MV-4-11 (cell line): ENCODE measurements around the gene LHFPL4.

Source experiments
- DNase-seq: peaks from one replicate; lab custom pipeline; 2025; lab: John Stamatoyannopoulos, UW

LHFPL4 gene

GRCh38 chr3:9473496-9474065 lies 80.0 kb downstream of the LHFPL4 start:
- no peak for DNase-seq

- DNase-seq, result no peak
Measured at GRCh38 chr3:9469986-9470385, 83.6 kb downstream of the LHFPL4 start.

GRCh38 chr3:9468460-9468859 lies 85.2 kb downstream of the LHFPL4 start:
- DNase-seq, result no peak

- DNase-seq, result no peak
Measured at GRCh38 chr3:9467451-9467850, 86.2 kb downstream of the LHFPL4 start.

GRCh38 chr3:9455596-9456131 lies 98.0 kb downstream of the LHFPL4 start:
- no peak for DNase-seq

GRCh38 chr3:9452417-9452816 lies 101.2 kb downstream of the LHFPL4 start:
- DNase-seq, result peak; percentile 17

GRCh38 chr3:9450991-9451390 lies 102.6 kb downstream of the LHFPL4 start:
- DNase-seq, result no peak

GRCh38 chr3:9450126-9450525 lies 103.5 kb downstream of the LHFPL4 start:
- DNase-seq, result no peak

- DNase-seq, result no peak
Measured at GRCh38 chr3:9448643-9449042, 105.0 kb downstream of the LHFPL4 start.
